HepG2 (cell line): Measurements from ENCODE around the gene PLSCR3. TPM values are rescaled to one million over a fixed set of nuclear protein-coding genes. Genes with fewer than 3 reads are reported as not detected.

Experiments
- AGO1 ChIP-seq: fragments of 200-400 bp; formaldehyde crosslinking; IDR thresholded peaks from 2 replicates; pipeline ENCODE4 v1.6.1; 2017; ENCODE audit warnings: mild to moderate bottlenecking, low read depth, low read length, moderate library complexity; ENCODE audit not compliant: poor library complexity, severe bottlenecking
- ATF6 ChIP-seq: sonication (generic); formaldehyde crosslinking; conservative IDR thresholded peaks from 2 replicates; pipeline ENCODE4 v1.4.0; 2020; ENCODE audit warnings: missing genetic modification reagents
- BRCA1 ChIP-seq: sonication (generic); formaldehyde crosslinking; IDR thresholded peaks from 2 replicates; pipeline ENCODE4 v1.4.0; 2020; ENCODE audit warnings: missing genetic modification reagents
- GTF3A ChIP-seq: sonication (generic); formaldehyde crosslinking; conservative IDR thresholded peaks from 2 replicates; pipeline ENCODE4 v1.4.0; 2020; ENCODE audit warnings: mild to moderate bottlenecking, missing genetic modification reagents
- HNF4G ChIP-seq, 2 experiments: sonication (generic) in 1 of 2; formaldehyde crosslinking in 1 of 2; IDR thresholded peaks; 2 replicates each; pipeline versions ENCODE4 v1.4.0 to v1.6.1; 2011 to 2020; ENCODE audit warnings: borderline replicate concordance in 2 of 2, low read depth in 2 of 2, mild to moderate bottlenecking in 2 of 2, low read length in 1 of 2, missing genetic modification reagents in 1 of 2, moderate library complexity in 1 of 2
- MIER2 ChIP-seq: IDR thresholded peaks from 2 replicates; pipeline ENCODE4 v1.6.1; 2016; ENCODE audit warnings: missing biosample characterization, missing genetic modification reagents
- MTF2 ChIP-seq: sonication (generic); formaldehyde crosslinking; IDR thresholded peaks from 2 replicates; pipeline ENCODE4 v1.5.0; 2020; ENCODE audit warnings: missing genetic modification reagents, borderline replicate concordance
- NAIF1 ChIP-seq: sonication (generic); formaldehyde crosslinking; IDR thresholded peaks from 2 replicates; pipeline ENCODE4 v1.5.0; 2020; ENCODE audit warnings: mild to moderate bottlenecking, missing genetic modification reagents, borderline replicate concordance
- NCOA2 ChIP-seq: sonication (generic); formaldehyde crosslinking; IDR thresholded peaks from 2 replicates; pipeline ENCODE4 v1.8.0; 2022; ENCODE audit warnings: inconsistent platforms
- NR2F2 ChIP-seq: IDR thresholded peaks from 2 replicates; pipeline ENCODE4 v1.6.1; 2012; ENCODE audit warnings: low read depth, inconsistent platforms, borderline replicate concordance
- PRPF4 ChIP-seq: fragments of 200-400 bp; formaldehyde crosslinking; IDR thresholded peaks from 2 replicates; pipeline ENCODE4 v1.6.1; 2016; ENCODE audit warnings: low read length, low read depth; ENCODE audit not compliant: poor library complexity, severe bottlenecking
- RXRB ChIP-seq: IDR thresholded peaks from 2 replicates; pipeline ENCODE4 v1.6.1; 2016; ENCODE audit warnings: borderline replicate concordance, missing genetic modification reagents, missing compliant biosample characterization
- SMAD9 ChIP-seq: sonication (generic); formaldehyde crosslinking; IDR thresholded peaks from 2 replicates; pipeline ENCODE4 v1.5.1; 2020; ENCODE audit warnings: mild to moderate bottlenecking, missing genetic modification reagents
- SP4 ChIP-seq: sonication (generic); formaldehyde crosslinking; IDR thresholded peaks from 2 replicates; pipeline ENCODE4 v1.8.1; 2023; ENCODE audit warnings: mild to moderate bottlenecking, missing genetic modification reagents
- SPEN ChIP-seq: sonication (generic); formaldehyde crosslinking; IDR thresholded peaks from 2 replicates; pipeline ENCODE4 v1.5.1; 2020; ENCODE audit warnings: low read depth, mild to moderate bottlenecking, missing genetic modification reagents
- ZBTB7A ChIP-seq: sonication (generic); formaldehyde crosslinking; IDR thresholded peaks from 2 replicates; pipeline ENCODE4 v1.8.0; 2022; ENCODE audit warnings: mild to moderate bottlenecking, missing genetic modification reagents
- ZMYM2 ChIP-seq: sonication (generic); formaldehyde crosslinking; IDR thresholded peaks from 2 replicates; pipeline ENCODE4 v1.8.0; 2022; ENCODE audit warnings: mild to moderate bottlenecking, missing genetic modification reagents
- ZNF180 ChIP-seq: sonication (generic); formaldehyde crosslinking; IDR thresholded peaks from 2 replicates; pipeline ENCODE4 v1.4.0; 2020; ENCODE audit warnings: low read depth, missing genetic modification reagents, borderline replicate concordance
- ZNF235 ChIP-seq: sonication (generic); formaldehyde crosslinking; IDR thresholded peaks from 2 replicates; pipeline ENCODE4 v1.8.1; 2023; ENCODE audit warnings: mild to moderate bottlenecking, missing genetic modification reagents, borderline replicate concordance
- ZNF274 ChIP-seq: sonication (generic); formaldehyde crosslinking; IDR thresholded peaks from 2 replicates; pipeline ENCODE4 v1.5.1; 2020; ENCODE audit warnings: mild to moderate bottlenecking, missing genetic modification reagents
- ZNF275 ChIP-seq: sonication (generic); formaldehyde crosslinking; IDR thresholded peaks from 2 replicates; pipeline ENCODE4 v1.8.0; 2022; ENCODE audit warnings: missing genetic modification reagents, mild to moderate bottlenecking, inconsistent platforms, borderline replicate concordance
- ZNF3 ChIP-seq: IDR thresholded peaks from 2 replicates; pipeline ENCODE4 v1.7.0; 2017; ENCODE audit warnings: inconsistent platforms
- ZNF550 ChIP-seq: sonication (generic); formaldehyde crosslinking; IDR thresholded peaks from 2 replicates; pipeline ENCODE4 v1.4.0; 2020; ENCODE audit warnings: mild to moderate bottlenecking, missing genetic modification reagents, borderline replicate concordance
- ZNF883 ChIP-seq: sonication (generic); formaldehyde crosslinking; IDR thresholded peaks from 2 replicates; pipeline ENCODE4 v1.5.1; 2020; ENCODE audit warnings: mild to moderate bottlenecking, missing genetic modification reagents; ENCODE audit errors: not compliant biosample characterization
- polyA plus RNA-seq, 8 experiments: library from polyadenylated mRNA; depleted of rRNA in 3 of 8; stranded (reverse) in 7 of 8; unstranded in 1 of 8; fragments of >200 nt; fragmentation: Illumina TruSeq in 4 of 8; extraction: Trizol in 4 of 8; gene quantifications; 2 replicates each; pipeline versions ENCODE4 v1.2.1 to v1.2.3, GENCODE V29; 2011 to 2016; ENCODE audit warnings: low read depth in 4 of 8, missing spikeins in 1 of 8, mixed read lengths in 1 of 8; ENCODE audit not compliant: insufficient read depth in 1 of 8
- total RNA-seq, 5 experiments: library from RNA; depleted of rRNA; stranded (reverse); fragments of >200 nt; fragmentation: Illumina TruSeq; extraction: Trizol; gene quantifications; 2 replicates each; pipeline ENCODE4 v1.2.3, GENCODE V29; 2016; ENCODE audit warnings: low read depth in 1 of 5
- TF ChIP-seq, protein P1 (sequence below): sonication (generic); formaldehyde crosslinking; IDR thresholded peaks from 2 replicates; pipeline ENCODE4 v1.5.0; 2020; ENCODE audit warnings: missing genetic modification reagents

PLSCR3 gene
- total and polyA plus RNA-seq, 2 of the 13 experiments (the other 11 are each of a cell fraction or from before 2014, with no cell fraction given), result 5.6 to 6.2 TPM

GRCh38 chr17:7394452-7395191, at the start of gene PLSCR3 (continued):
- TF ChIP-seq RXRB (CRISPR knock-in tag) (no peak), SMAD9 (CRISPR knock-in tag) (no peak), MIER2 (no peak; the same call in 1 of the 2 replicates), ZNF883 (CRISPR knock-in tag) (peak; percentile 77), ZNF3 (CRISPR knock-in tag) (no peak), SP4 (CRISPR knock-in tag) (no peak; the same call in 1 of the 2 replicates), ZNF235 (CRISPR knock-in tag) (no peak), BRCA1 (CRISPR knock-in tag) (no peak), ZNF180 (CRISPR knock-in tag) (no peak), HNF4G (IDR thresholded peaks at IDR 0.05; ENCODE audit: borderline replicate concordance, low read depth, low read length) (no peak), HNF4G (CRISPR knock-in tag; IDR thresholded peaks at IDR 0.05; ENCODE audit: borderline replicate concordance, low read depth) (no peak), ZMYM2 (CRISPR knock-in tag) (no peak), NAIF1 (no peak), MTF2 (CRISPR knock-in tag) (no peak), ATF6 (CRISPR knock-in tag) (no peak), ZNF275 (no peak), NCOA2 (CRISPR knock-in tag) (0 out of 2 replicates have a peak, but pooled peaks have one; percentile 19), PRPF4 (no peak), ZNF274 (0 out of 2 replicates have a peak, but pooled peaks have one; percentile 67), NR2F2 (no peak), GTF3A (no peak), ZNF550 (CRISPR knock-in tag) (no peak), SPEN (CRISPR knock-in tag) (peak; percentile 48; the same call in 1 of the 2 replicates), AGO1 (no peak), ZBTB7A (CRISPR knock-in tag) (peak; percentile 17; the same call in 1 of the 2 replicates)
- TF ChIP-seq, protein P1, sequence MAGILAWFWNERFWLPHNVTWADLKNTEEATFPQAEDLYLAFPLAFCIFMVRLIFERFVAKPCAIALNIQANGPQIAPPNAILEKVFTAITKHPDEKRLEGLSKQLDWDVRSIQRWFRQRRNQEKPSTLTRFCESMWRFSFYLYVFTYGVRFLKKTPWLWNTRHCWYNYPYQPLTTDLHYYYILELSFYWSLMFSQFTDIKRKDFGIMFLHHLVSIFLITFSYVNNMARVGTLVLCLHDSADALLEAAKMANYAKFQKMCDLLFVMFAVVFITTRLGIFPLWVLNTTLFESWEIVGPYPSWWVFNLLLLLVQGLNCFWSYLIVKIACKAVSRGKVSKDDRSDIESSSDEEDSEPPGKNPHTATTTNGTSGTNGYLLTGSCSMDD (CRISPR knock-in tag), result no peak
